HG03108 (cell line): Measurements from ENCODE around the gene RSAD2.
"Not testable (repeated sequence)": the region's sequence is repeated elsewhere in the genome, so short reads cannot be mapped to it uniquely, and the experiment has no call there.

Source experiments
- ATAC-seq: cut with Tn5 transposase; IDR thresholded peaks from one replicate; pipeline ENCODE4 v1.9.1; 2021; ENCODE audit warnings: moderate library complexity; ENCODE audit not compliant: unreplicated experiment

Gene RSAD2

GRCh38 chr2:6924101-6924923 lies 46.7 kb downstream of the RSAD2 start:
- no peak for ATAC-seq

GRCh38 chr2:6924924-6925409 lies 47.4 kb downstream of the RSAD2 start:
- no peak for ATAC-seq

GRCh38 chr2:6926071-6926732 lies 48.6 kb downstream of the RSAD2 start:
- no peak for ATAC-seq

GRCh38 chr2:6927186-6927585 lies 49.6 kb downstream of the RSAD2 start:
- no peak for ATAC-seq

GRCh38 chr2:6927753-6928152 lies 50.2 kb downstream of the RSAD2 start:
- ATAC-seq: no peak

- no peak for ATAC-seq
These were observed 50.9 kb downstream of the RSAD2 start for GRCh38 chr2:6928452-6928851.

GRCh38 chr2:6929196-6929819 lies 51.7 kb downstream of the RSAD2 start:
- no peak for ATAC-seq

GRCh38 chr2:6930923-6931647 lies 53.5 kb downstream of the RSAD2 start:
- ATAC-seq: no peak

- ATAC-seq: no peak
These were observed 54.2 kb downstream of the RSAD2 start for GRCh38 chr2:6931753-6932152.

- ATAC-seq: no peak
These were observed 54.6 kb downstream of the RSAD2 start for GRCh38 chr2:6932206-6932605.

- no peak for ATAC-seq
These were observed 55.3 kb downstream of the RSAD2 start for GRCh38 chr2:6932828-6933227.

GRCh38 chr2:6933911-6934310 lies 56.3 kb downstream of the RSAD2 start:
- ATAC-seq: no peak

GRCh38 chr2:6934345-6934744 lies 56.8 kb downstream of the RSAD2 start:
- no peak for ATAC-seq

- no peak for ATAC-seq
These were observed 57.4 kb downstream of the RSAD2 start for GRCh38 chr2:6934758-6935651.

- ATAC-seq: not testable (repeated sequence)
These were observed 58.1 kb downstream of the RSAD2 start for GRCh38 chr2:6935652-6936020.

- no peak for ATAC-seq
These were observed 59.6 kb downstream of the RSAD2 start for GRCh38 chr2:6937157-6937556.

GRCh38 chr2:6937582-6937981 lies 60.0 kb downstream of the RSAD2 start:
- no peak for ATAC-seq

GRCh38 chr2:6939071-6939470 lies 61.5 kb downstream of the RSAD2 start:
- ATAC-seq: no peak

GRCh38 chr2:6940820-6941219 lies 63.2 kb downstream of the RSAD2 start:
- ATAC-seq: no peak
